IMR-90 (cell line): ENCODE results near the gene PLD5. TPM values are rescaled to one million over a fixed set of nuclear protein-coding genes. Genes with fewer than 3 reads are reported as not detected.

Experiments used
- ATAC-seq: fragments of 200-7000 bp; cut with Tn5 transposase; 2 replicates; pipeline ENCODE4 v1.9.1; 2020; ENCODE audit warnings: low read depth, mild to moderate bottlenecking, moderate library complexity
- BruUV-seq: library from RNA; stranded (reverse); fragments of 400-500 nt; replicated peaks from 2 replicates; lab custom pipeline; 2021; lab: Mats Ljungman, UMichigan
- CTCF ChIA-PET: fragments of 300-600 bp; formaldehyde crosslinking; extraction: SDS; loops from one replicate; lab custom pipeline; 2021; ENCODE audit warnings: antibody characterized with exemption; lab: Yijun Ruan, JAX
- POLR2A ChIA-PET: fragments of 300-600 bp; sonication (Branson Sonifier 250); formaldehyde crosslinking; loops from one replicate; lab custom pipeline; 2022; ENCODE audit warnings: antibody characterized with exemption; ENCODE audit not compliant: unreplicated experiment; lab: Charles Lee
- DNase-seq: peaks from one replicate; pipeline ENCODE4 v3.0.0; 2013
- H2AFZ ChIP-seq: replicated peaks from 2 replicates; pipeline ENCODE3; 2013; ENCODE audit warnings: low read length, mild to moderate bottlenecking; ENCODE audit not compliant: poor library complexity
- H2AK5ac ChIP-seq: 2 replicates; pipeline ENCODE4 v1.6.1; 2013; ENCODE audit warnings: low read depth, low read length, inconsistent platforms
- H2AK9ac ChIP-seq: replicated peaks from 2 replicates; pipeline ENCODE3; 2013; ENCODE audit warnings: mild to moderate bottlenecking, low read depth, low read length, moderate library complexity; ENCODE audit not compliant: poor library complexity
- H2BK120ac ChIP-seq: 2 replicates; pipeline ENCODE4 v1.6.1; 2013; ENCODE audit warnings: low read depth, low read length, inconsistent platforms
- H2BK15ac ChIP-seq: 3 replicates; pipeline ENCODE4 v1.6.1; 2013; ENCODE audit warnings: low read depth, low read length, inconsistent platforms
- H2BK20ac ChIP-seq: 2 replicates; pipeline ENCODE4 v1.6.1; 2013; ENCODE audit warnings: low read depth, mild to moderate bottlenecking, inconsistent platforms, low read length, moderate library complexity
- H2BK5ac ChIP-seq: 2 replicates; pipeline ENCODE4 v1.6.1; 2013; ENCODE audit warnings: mild to moderate bottlenecking, low read depth, low read length, inconsistent platforms; ENCODE audit not compliant: poor library complexity, severe bottlenecking
- H3K14ac ChIP-seq: replicated peaks from 2 replicates; pipeline ENCODE4 v1.6.1; 2013; ENCODE audit warnings: low read depth, low read length, inconsistent platforms
- H3K18ac ChIP-seq: 2 replicates; pipeline ENCODE4 v1.6.1; 2013; ENCODE audit warnings: low read depth, low read length, control low read depth
- H3K23ac ChIP-seq: 2 replicates; pipeline ENCODE4 v1.6.1; 2013; ENCODE audit warnings: low read depth, low read length, inconsistent platforms
- H3K27ac ChIP-seq: 2 replicates; pipeline ENCODE4 v1.5.1; 2013; ENCODE audit warnings: mild to moderate bottlenecking, control low read depth, low read length; ENCODE audit not compliant: insufficient read depth
- H3K27me3 ChIP-seq: 2 replicates; pipeline ENCODE4 v1.6.1; 2013; ENCODE audit warnings: low read length; ENCODE audit not compliant: control insufficient read depth, insufficient read depth
- H3K36me3 ChIP-seq: 2 replicates; pipeline ENCODE4 v1.6.1; 2013; ENCODE audit warnings: low read length, mixed read lengths; ENCODE audit not compliant: control insufficient read depth, insufficient read depth
- H3K4ac ChIP-seq: 2 replicates; pipeline ENCODE4 v1.6.1; 2013; ENCODE audit warnings: low read depth, low read length, inconsistent platforms
- H3K4me1 ChIP-seq: 2 replicates; pipeline ENCODE4 v1.6.1; 2013; ENCODE audit warnings: low read length, mixed read lengths; ENCODE audit not compliant: control insufficient read depth, insufficient read depth
- H3K4me2 ChIP-seq: 2 replicates; pipeline ENCODE4 v1.6.1; 2013; ENCODE audit warnings: low read depth, mild to moderate bottlenecking, control low read depth, low read length, moderate library complexity
- H3K4me3 ChIP-seq: 2 replicates; pipeline ENCODE4 v1.5.1; 2013; ENCODE audit warnings: low read depth, mild to moderate bottlenecking, control low read depth, low read length, moderate library complexity; ENCODE audit not compliant: insufficient read depth
- H3K56ac ChIP-seq: 2 replicates; pipeline ENCODE4 v1.6.1; 2013; ENCODE audit warnings: low read length, inconsistent platforms; ENCODE audit not compliant: insufficient read depth; ENCODE audit errors: extremely low read depth
- H3K79me1 ChIP-seq, 2 experiments: 2 replicates each; pipeline ENCODE4 v1.6.1; 2013; ENCODE audit warnings: low read length in 2 of 2, inconsistent platforms in 1 of 2, low read depth in 1 of 2
- H3K9ac ChIP-seq: 2 replicates; pipeline ENCODE4 v1.6.1; 2013; ENCODE audit warnings: low read depth, low read length, control low read depth
- H3K9me1 ChIP-seq: 2 replicates; pipeline ENCODE4 v1.6.1; 2013; ENCODE audit warnings: low read length, inconsistent platforms; ENCODE audit not compliant: insufficient read depth
- H3K9me3 ChIP-seq: 2 replicates; pipeline ENCODE4 v1.6.1; 2013; ENCODE audit warnings: low read length; ENCODE audit not compliant: control insufficient read depth, insufficient read depth
- H4K20me1 ChIP-seq: 2 replicates; pipeline ENCODE4 v1.6.1; 2013; ENCODE audit warnings: low read length, inconsistent platforms; ENCODE audit not compliant: insufficient read depth
- H4K5ac ChIP-seq: 2 replicates; pipeline ENCODE4 v1.6.1; 2013; ENCODE audit warnings: mild to moderate bottlenecking, low read depth, low read length, control low read depth
- H4K8ac ChIP-seq, 2 experiments: 2 replicates each; pipeline ENCODE4 v1.6.1; 2013; ENCODE audit warnings: low read depth in 2 of 2, low read length in 2 of 2, control low read depth in 1 of 2, inconsistent platforms in 1 of 2
- H4K91ac ChIP-seq: 2 replicates; pipeline ENCODE4 v1.6.1; 2013; ENCODE audit warnings: low read depth, low read length, inconsistent platforms; ENCODE audit not compliant: insufficient read depth
- BHLHE40 ChIP-seq: fragments of 150-350 bp; IDR thresholded peaks from 2 replicates; pipeline ENCODE4 v1.6.1; 2016; ENCODE audit warnings: mild to moderate bottlenecking, low read depth, low read length
- CEBPB ChIP-seq: IDR thresholded peaks from 2 replicates; pipeline ENCODE4 v1.6.1; 2012; ENCODE audit warnings: low read depth, low read length, improper control_type of control experiment
- CHD1 ChIP-seq: IDR thresholded peaks from 2 replicates; pipeline ENCODE4 v1.6.1; 2012; ENCODE audit warnings: low read depth, low read length, improper control_type of control experiment
- MAFK ChIP-seq: IDR thresholded peaks from 2 replicates; pipeline ENCODE4 v1.6.1; 2012; ENCODE audit warnings: low read depth, low read length, improper control_type of control experiment
- MAZ ChIP-seq: IDR thresholded peaks from 2 replicates; pipeline ENCODE4 v1.6.1; 2012; ENCODE audit warnings: low read depth, mild to moderate bottlenecking, low read length, improper control_type of control experiment, moderate library complexity, borderline replicate concordance
- MXI1 ChIP-seq: IDR thresholded peaks from 2 replicates; pipeline ENCODE4 v1.6.1; 2012; ENCODE audit warnings: low read depth, mild to moderate bottlenecking, low read length, moderate library complexity, borderline replicate concordance
- NFE2L2 ChIP-seq: fragments of 150-350 bp; IDR thresholded peaks from 2 replicates; pipeline ENCODE4 v1.6.1; 2016; ENCODE audit warnings: low read depth, mild to moderate bottlenecking, low read length
- POLR2A ChIP-seq: IDR thresholded peaks from 2 replicates; pipeline ENCODE4 v1.6.1; 2012; ENCODE audit warnings: mild to moderate bottlenecking, low read depth, low read length
- RAD21 ChIP-seq: IDR thresholded peaks from 2 replicates; pipeline ENCODE4 v1.6.1; 2012; ENCODE audit warnings: low read length, improper control_type of control experiment
- RCOR1 ChIP-seq: IDR thresholded peaks from 2 replicates; pipeline ENCODE4 v1.6.1; 2012; ENCODE audit warnings: mild to moderate bottlenecking, low read length, improper control_type of control experiment; ENCODE audit not compliant: insufficient replicate concordance
- RFX5 ChIP-seq: IDR thresholded peaks from 2 replicates; pipeline ENCODE4 v1.8.0; 2012; ENCODE audit warnings: low read depth, mild to moderate bottlenecking, low read length, moderate library complexity
- SMC3 ChIP-seq: fragments of 150-350 bp; IDR thresholded peaks from 2 replicates; pipeline ENCODE4 v1.6.1; 2016; ENCODE audit warnings: low read depth, mild to moderate bottlenecking, antibody characterized with exemption, low read length, moderate library complexity
- WGBS, 2 experiments: methylation state at CpG; one replicate each; pipeline versions ENCODE4 v1.1.5 to v1.1.7; 2013; ENCODE audit warnings: missing lambda C conversion rate in 2 of 2; ENCODE audit not compliant: insufficient read length in 1 of 2; ENCODE audit errors: extremely low coverage in 2 of 2; 5-methylcytosine and 5-hydroxymethylcytosine counted together
- dilution Hi-C: fragments of 300-500 bp; cut with HindIII; formaldehyde crosslinking; loops from one replicate; pipeline ENCODE4 v1.14.3; 2018; ENCODE audit warnings: low sequenced_read_pairs; ENCODE audit not compliant: unreplicated experiment
- in situ Hi-C: fragments of 300-500 bp; cut with MboI; formaldehyde crosslinking; loops from 3 replicates; pipeline ENCODE4 v1.14.3; 2019; ENCODE audit warnings: low sequenced_read_pairs, inconsistent platforms, mixed read lengths
- intact Hi-C: fragments of 100-400 bp; cut with micrococcal nuclease; formaldehyde crosslinking; loops from 2 replicates; pipeline ENCODE4 v1.10.0; 2022
- polyA plus RNA-seq, 3 experiments: library from polyadenylated mRNA; depleted of rRNA; stranded (reverse); fragments of >200 nt; gene quantifications; 2 replicates each; pipeline ENCODE4 v1.2.3, GENCODE V29; 2012; ENCODE audit warnings: low replicate concordance in 1 of 3
- total RNA-seq: library from RNA; depleted of rRNA; stranded (reverse); fragments of >200 nt; gene quantifications from 2 replicates; pipeline ENCODE4 v1.2.3, GENCODE V29; 2012
- TF ChIP-seq, protein P1 (sequence below): fragments of 150-350 bp; IDR thresholded peaks from 2 replicates; pipeline ENCODE4 v1.6.1; 2016; ENCODE audit warnings: low read depth, mild to moderate bottlenecking, low read length, moderate library complexity, borderline replicate concordance
- TF ChIP-seq, protein P2 (sequence below): conservative IDR thresholded peaks from 2 replicates; pipeline ENCODE4 v1.5.1; 2012; ENCODE audit warnings: mild to moderate bottlenecking, low read depth, low read length, improper control_type of control experiment
- TF ChIP-seq, protein P3 (sequence below): fragments of 150-350 bp; IDR thresholded peaks from 2 replicates; pipeline ENCODE4 v1.6.1; 2017; ENCODE audit warnings: mild to moderate bottlenecking, antibody characterized with exemption, low read length, low read depth

PLD5 gene
- total and polyA plus RNA-seq, 2 of the 4 experiments (the other 2 are of a cell fraction), result not detected

DNA sequence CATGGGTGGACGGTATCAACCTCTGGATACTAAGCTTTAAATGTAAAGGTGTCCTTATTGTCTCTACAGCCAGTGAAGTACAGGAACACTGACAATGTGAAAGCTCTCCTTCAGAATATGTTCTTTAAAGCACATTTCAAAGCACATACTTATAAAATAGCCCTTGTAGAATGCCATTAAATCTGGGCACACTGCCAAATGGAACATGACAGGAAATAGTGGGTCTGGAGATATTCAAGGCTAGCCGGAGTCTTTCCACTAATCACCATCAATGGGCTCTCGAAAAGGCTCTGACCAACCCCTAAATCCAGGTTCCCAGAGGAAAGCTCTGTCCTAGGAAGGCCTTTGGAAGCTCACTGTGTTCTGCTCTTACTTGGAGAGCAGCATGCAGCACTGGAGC is 46.6 kb downstream of the PLD5 start:
- Histone ChIP-seq H3K27me3 (no peaks in the 10 kb centered on the region), H2AK9ac (no peak overlapping the region), H2BK120ac (no peak overlapping the region), H2AK5ac (no peak overlapping the region), H3K9me1 (no peaks in the 10 kb centered on the region), H2BK15ac (no peak overlapping the region), H2BK20ac (no peak overlapping the region), H3K4ac (no peak overlapping the region), H3K27ac (no peak overlapping the region), H3K79me1 (no peaks in the 10 kb centered on the region), H3K4me2 (no peak overlapping the region), H3K14ac (no peak overlapping the region), H2AFZ (no peak overlapping the region), H4K20me1 (no peaks in the 10 kb centered on the region), H3K9ac (no peak overlapping the region), H4K91ac (no peak overlapping the region), H3K4me1 (no peaks in the 10 kb centered on the region), H3K23ac (no peak overlapping the region), H3K36me3 (no peaks in the 10 kb centered on the region), H4K5ac (no peak overlapping the region), H3K18ac (no peak overlapping the region), H3K4me3 (no peak overlapping the region), H4K8ac (no peak overlapping the region), H3K9me3 (peaks cover 12% of the 10 kb centered on the region), H2BK5ac (no peak overlapping the region), H3K56ac (no peak overlapping the region)
- intact Hi-C loops, result no loop called here
- BruUV-seq, result no TSS peak
- CTCF ChIA-PET, result interaction anchor here (0.5 kb wide), 1 partner anchor 45 kb away, joined by 3 read pairs; no protein-coding TSS in a partner anchor
- DNase-seq (no peak), ATAC-seq (no peak)
- dilution Hi-C loops, result no loop called here
- TF ChIP-seq BHLHE40 (no peak), RFX5 (no peak), CEBPB (no peak), RAD21 (no peak), RCOR1 (no peak), NFE2L2 (no peak), MAFK (no peak), MXI1 (no peak), CHD1 (no peak), MAZ (no peak), SMC3 (no peak), POLR2A (no peak)
- TF ChIP-seq, protein P1, sequence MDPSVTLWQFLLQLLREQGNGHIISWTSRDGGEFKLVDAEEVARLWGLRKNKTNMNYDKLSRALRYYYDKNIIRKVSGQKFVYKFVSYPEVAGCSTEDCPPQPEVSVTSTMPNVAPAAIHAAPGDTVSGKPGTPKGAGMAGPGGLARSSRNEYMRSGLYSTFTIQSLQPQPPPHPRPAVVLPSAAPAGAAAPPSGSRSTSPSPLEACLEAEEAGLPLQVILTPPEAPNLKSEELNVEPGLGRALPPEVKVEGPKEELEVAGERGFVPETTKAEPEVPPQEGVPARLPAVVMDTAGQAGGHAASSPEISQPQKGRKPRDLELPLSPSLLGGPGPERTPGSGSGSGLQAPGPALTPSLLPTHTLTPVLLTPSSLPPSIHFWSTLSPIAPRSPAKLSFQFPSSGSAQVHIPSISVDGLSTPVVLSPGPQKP, result no peak
- TF ChIP-seq, protein P2, sequence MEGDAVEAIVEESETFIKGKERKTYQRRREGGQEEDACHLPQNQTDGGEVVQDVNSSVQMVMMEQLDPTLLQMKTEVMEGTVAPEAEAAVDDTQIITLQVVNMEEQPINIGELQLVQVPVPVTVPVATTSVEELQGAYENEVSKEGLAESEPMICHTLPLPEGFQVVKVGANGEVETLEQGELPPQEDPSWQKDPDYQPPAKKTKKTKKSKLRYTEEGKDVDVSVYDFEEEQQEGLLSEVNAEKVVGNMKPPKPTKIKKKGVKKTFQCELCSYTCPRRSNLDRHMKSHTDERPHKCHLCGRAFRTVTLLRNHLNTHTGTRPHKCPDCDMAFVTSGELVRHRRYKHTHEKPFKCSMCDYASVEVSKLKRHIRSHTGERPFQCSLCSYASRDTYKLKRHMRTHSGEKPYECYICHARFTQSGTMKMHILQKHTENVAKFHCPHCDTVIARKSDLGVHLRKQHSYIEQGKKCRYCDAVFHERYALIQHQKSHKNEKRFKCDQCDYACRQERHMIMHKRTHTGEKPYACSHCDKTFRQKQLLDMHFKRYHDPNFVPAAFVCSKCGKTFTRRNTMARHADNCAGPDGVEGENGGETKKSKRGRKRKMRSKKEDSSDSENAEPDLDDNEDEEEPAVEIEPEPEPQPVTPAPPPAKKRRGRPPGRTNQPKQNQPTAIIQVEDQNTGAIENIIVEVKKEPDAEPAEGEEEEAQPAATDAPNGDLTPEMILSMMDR, result no peak
- TF ChIP-seq, protein P3, sequence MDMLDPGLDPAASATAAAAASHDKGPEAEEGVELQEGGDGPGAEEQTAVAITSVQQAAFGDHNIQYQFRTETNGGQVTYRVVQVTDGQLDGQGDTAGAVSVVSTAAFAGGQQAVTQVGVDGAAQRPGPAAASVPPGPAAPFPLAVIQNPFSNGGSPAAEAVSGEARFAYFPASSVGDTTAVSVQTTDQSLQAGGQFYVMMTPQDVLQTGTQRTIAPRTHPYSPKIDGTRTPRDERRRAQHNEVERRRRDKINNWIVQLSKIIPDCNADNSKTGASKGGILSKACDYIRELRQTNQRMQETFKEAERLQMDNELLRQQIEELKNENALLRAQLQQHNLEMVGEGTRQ, result no peak
- POLR2A ChIA-PET, result no interaction called here
- no CpG with 5 or more reads among the region's 3 CpGs for WGBS, 2 experiments
- in situ Hi-C loops, result no loop called here
